ENCODE results near the gene RANBP1.
"Not testable (repeated sequence)": the region's sequence is repeated elsewhere in the genome, so short reads cannot be mapped to it uniquely, and the experiment has no call there.

Gene RANBP1

DNA sequence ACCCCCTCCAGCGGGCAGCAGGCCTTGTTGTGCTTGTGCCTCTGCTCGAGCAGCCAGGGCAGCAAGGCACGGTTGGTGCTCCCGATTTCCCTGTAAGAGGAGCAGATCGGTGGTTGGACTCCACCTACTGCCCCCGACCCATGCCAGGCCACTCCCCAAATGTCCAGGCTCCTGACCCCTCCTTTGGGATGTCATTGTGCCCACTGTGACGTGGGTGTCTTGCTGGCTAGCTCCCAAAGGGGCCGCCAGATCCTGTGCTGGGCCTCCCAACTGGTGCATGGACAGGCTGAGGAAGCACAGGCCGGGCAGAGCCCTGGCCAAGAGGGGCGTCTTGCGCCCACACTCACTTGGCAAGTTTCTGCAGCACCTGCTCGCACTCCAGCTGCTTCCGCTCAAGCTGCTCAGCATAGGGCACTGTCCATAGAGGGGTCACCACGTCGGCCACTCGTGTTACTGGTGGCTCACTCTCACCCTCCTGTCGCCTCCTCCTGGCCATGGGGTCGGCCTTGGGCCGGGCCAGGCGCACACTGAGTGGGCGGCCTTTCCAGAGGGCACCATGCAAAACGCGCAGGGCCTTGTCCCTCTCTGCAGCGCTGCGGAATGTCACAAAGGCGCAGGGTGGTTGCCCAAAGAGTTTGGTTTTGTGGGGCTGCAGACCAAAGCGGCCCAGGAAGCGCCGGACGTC, at the start of gene RANBP1:
Gene RANBP1 (plus strand): TSS at position 414 of the 685 bp plus-strand sequence. CDS start 81 bp downstream, at position 495.
- DNase-seq (ENCODE audit: extremely low read depth, insufficient read length) = no peak
- peaks cover 36% of the 10 kb centered on the region for H3K36me3 ChIP-seq (ENCODE audit: control insufficient read depth, insufficient read depth, low read length)
- no peaks in the 10 kb centered on the region for H3K27me3 ChIP-seq (replicated peaks; ENCODE audit: control insufficient read depth, insufficient read depth, low read length)
- peak within 1 kb of the TSS; percentile 96 for H3K4me3 ChIP-seq (replicated peaks; ENCODE audit: low read depth, low read length)
- TF ChIP-seq, protein P1, sequence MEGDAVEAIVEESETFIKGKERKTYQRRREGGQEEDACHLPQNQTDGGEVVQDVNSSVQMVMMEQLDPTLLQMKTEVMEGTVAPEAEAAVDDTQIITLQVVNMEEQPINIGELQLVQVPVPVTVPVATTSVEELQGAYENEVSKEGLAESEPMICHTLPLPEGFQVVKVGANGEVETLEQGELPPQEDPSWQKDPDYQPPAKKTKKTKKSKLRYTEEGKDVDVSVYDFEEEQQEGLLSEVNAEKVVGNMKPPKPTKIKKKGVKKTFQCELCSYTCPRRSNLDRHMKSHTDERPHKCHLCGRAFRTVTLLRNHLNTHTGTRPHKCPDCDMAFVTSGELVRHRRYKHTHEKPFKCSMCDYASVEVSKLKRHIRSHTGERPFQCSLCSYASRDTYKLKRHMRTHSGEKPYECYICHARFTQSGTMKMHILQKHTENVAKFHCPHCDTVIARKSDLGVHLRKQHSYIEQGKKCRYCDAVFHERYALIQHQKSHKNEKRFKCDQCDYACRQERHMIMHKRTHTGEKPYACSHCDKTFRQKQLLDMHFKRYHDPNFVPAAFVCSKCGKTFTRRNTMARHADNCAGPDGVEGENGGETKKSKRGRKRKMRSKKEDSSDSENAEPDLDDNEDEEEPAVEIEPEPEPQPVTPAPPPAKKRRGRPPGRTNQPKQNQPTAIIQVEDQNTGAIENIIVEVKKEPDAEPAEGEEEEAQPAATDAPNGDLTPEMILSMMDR (IDR thresholded peaks at IDR 0.05; ENCODE audit: insufficient read depth, low read length, poor library complexity, severe bottlenecking) = no peak

DNA sequence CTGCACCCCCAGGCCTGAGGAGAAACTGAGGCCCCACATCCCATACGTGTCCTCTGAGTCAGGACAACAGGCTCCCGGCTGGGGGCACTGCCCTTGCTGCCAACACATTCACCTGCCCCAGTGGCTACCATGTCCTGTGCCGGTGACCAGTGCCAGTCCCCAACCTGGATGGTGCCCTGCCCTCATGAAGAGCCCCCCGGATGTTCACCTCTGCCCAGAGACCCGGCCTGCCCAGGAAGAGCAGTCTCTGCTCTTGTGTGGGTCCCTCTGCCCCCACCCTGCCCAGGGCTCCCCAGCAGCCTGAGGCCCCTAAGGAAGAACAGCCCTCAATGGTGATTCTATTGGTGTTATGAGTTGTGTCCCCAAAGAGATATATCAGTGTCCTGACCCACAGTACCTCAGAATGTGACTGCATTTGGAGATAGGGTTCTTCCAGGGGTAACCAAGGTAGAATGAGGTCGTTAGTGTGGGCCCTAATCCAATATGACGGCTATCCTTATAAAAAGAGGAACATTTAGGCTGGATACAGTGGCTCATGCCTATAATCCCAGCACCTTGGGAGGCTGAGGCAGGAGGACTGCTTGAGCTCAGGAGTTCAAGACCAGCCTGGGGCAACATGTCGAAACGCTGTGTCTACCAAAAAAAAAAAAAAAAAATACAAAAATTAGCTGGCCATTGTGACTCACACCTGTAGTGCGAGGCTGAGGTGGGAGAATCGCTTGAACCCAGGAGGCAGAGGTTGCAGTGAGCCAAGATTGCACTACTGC, 49.1 kb upstream of the RANBP1 start:
- no peaks in the 10 kb centered on the region for H3K27me3 ChIP-seq (replicated peaks; ENCODE audit: control insufficient read depth, insufficient read depth, low read length)
- no peak for DNase-seq (ENCODE audit: extremely low read depth, insufficient read length)
- H3K36me3 ChIP-seq (ENCODE audit: control insufficient read depth, insufficient read depth, low read length) = peaks cover 2% of the 10 kb centered on the region
- TF ChIP-seq, protein P1 (IDR thresholded peaks at IDR 0.05; ENCODE audit: insufficient read depth, low read length, poor library complexity, severe bottlenecking) = no peak
- H3K4me3 ChIP-seq (replicated peaks; ENCODE audit: low read depth, low read length) = no peak overlapping the region

DNA sequence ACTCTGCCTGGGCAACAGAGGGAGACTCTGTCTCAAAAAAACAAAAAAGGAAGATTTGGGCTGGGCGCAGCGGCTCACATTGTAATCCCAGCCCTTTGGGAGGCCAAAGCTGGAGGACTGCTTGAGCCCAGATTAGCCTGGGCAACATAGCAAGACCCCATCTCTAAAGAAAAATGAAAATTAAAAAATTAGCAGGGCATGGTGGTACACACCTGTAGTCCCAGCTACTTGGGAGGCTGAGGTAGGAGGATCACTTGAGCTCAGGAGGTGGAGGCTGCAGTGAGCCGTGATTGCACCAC, 48.6 kb upstream of the RANBP1 start:
- not testable (repeated sequence) for H3K27me3 ChIP-seq (replicated peaks; ENCODE audit: control insufficient read depth, insufficient read depth, low read length); H3K36me3 ChIP-seq (ENCODE audit: control insufficient read depth, insufficient read depth, low read length); DNase-seq (ENCODE audit: extremely low read depth, insufficient read length); H3K4me3 ChIP-seq (replicated peaks; ENCODE audit: low read depth, low read length)

DNA sequence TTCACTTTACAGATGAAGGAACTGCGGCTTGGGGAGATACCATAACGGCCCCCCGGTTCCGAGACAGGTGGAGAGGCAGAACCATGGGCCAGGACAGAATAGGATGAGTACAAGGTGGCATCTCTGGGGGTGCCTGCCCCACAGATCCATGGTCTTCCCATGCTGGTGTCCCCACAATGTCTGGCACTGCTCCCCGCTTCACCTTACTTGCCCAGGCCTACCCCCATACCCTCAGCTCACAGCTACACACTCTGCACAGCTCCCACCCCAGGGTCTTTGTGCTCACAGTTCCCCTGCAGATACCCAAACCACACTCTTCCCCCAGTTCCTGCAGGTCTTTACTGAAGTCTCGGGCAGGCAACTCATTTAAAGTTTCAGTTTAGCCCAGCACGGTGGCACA, 47.3 kb upstream of the RANBP1 start:
- TF ChIP-seq, protein P1 (IDR thresholded peaks at IDR 0.05; ENCODE audit: insufficient read depth, low read length, poor library complexity, severe bottlenecking) = no peak
- Histone ChIP-seq H3K4me3 (replicated peaks; ENCODE audit: low read depth, low read length) (no peak overlapping the region), H3K36me3 (ENCODE audit: control insufficient read depth, insufficient read depth, low read length) (no peaks in the 10 kb centered on the region; the same call in 1 of the 2 replicates), H3K27me3 (replicated peaks; ENCODE audit: control insufficient read depth, insufficient read depth, low read length) (no peaks in the 10 kb centered on the region)
- DNase-seq (ENCODE audit: extremely low read depth, insufficient read length) = no peak

DNA sequence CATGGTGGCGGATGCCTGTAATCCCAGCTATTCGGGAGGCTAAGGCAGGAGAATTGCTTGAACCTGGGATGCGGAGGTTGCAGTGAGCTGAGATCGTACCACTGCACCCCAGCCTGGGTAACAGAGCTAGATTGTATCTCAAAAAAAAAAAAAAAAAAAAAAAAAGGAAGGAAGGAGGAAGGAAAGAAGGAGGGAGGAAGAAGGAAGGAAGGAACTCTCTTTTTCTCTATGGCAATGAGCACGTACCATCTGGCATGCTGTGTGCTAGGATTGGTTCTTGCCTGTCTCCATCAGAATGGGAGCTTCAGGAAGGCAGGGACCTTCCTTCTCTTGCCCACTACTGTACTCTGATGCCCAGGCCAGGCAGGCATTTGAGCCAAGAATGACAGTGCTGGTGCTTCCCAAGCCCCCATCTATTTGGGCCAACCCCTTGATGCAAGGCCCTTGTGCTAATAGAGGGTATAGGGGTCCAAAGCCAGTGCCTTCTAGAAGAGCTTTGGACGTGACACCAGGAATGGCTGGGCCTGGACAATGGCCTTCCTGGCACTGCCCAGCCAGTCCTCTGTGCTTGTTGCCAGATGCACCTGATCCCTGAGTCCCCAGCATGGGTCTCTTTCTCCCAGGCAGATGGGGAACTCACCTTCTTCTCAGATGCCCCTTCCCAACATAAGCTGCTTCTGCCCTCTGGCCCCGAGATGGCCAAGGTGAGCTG, 46.4 kb upstream of the RANBP1 start:
- no peak for DNase-seq (ENCODE audit: extremely low read depth, insufficient read length)
- TF ChIP-seq, protein P1 (IDR thresholded peaks at IDR 0.05; ENCODE audit: insufficient read depth, low read length, poor library complexity, severe bottlenecking) = no peak
- Histone ChIP-seq H3K36me3 (ENCODE audit: control insufficient read depth, insufficient read depth, low read length) (no peaks in the 10 kb centered on the region; the same call in 1 of the 2 replicates), H3K27me3 (replicated peaks; ENCODE audit: control insufficient read depth, insufficient read depth, low read length) (no peaks in the 10 kb centered on the region), H3K4me3 (replicated peaks; ENCODE audit: low read depth, low read length) (no peak overlapping the region)

DNA sequence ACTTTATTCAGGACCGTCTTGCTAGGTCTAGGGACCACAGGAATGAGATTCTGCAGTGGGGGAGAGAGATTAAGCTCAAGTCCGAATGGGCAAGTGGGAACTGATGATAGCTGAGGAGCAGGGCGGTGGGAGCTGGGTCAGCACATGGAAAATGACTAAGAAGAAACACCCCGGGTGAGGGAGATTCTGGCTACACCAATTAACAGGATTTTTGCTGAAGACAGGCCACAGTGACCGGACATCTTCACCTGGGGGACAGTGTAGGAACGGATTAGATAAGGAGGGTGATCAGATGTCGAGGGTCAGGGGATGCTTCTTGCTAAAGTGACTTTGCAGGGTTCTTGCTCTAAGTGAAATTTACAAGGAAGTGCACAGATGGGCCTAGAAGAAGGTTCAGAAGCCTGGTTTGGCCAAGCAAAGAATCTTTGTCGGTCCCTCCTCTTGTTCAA, 44.4 kb upstream of the RANBP1 start:
- DNase-seq (ENCODE audit: extremely low read depth, insufficient read length) = no peak
- no peaks in the 10 kb centered on the region for H3K27me3 ChIP-seq (replicated peaks; ENCODE audit: control insufficient read depth, insufficient read depth, low read length)
- no peaks in the 10 kb centered on the region for H3K36me3 ChIP-seq (ENCODE audit: control insufficient read depth, insufficient read depth, low read length)
- TF ChIP-seq, protein P1 (IDR thresholded peaks at IDR 0.05; ENCODE audit: insufficient read depth, low read length, poor library complexity, severe bottlenecking) = no peak
- H3K4me3 ChIP-seq (replicated peaks; ENCODE audit: low read depth, low read length) = no peak overlapping the region

Measured in GM06990 (cell line).